GM18867 (cell line): ENCODE data around the gene FUT2.
"Not testable (repeated sequence)": the region's sequence is repeated elsewhere in the genome, so short reads cannot be mapped to it uniquely, and the experiment has no call there.

ENCODE experiments used
- ATAC-seq: cut with Tn5 transposase; IDR thresholded peaks from one replicate; pipeline ENCODE4 v1.9.1; 2021; ENCODE audit warnings: mild to moderate bottlenecking, moderate library complexity; ENCODE audit not compliant: unreplicated experiment

FUT2 gene

GRCh38 chr19:48695743-48696352, at the start of gene FUT2:
Gene FUT2 (plus strand): TSS chr19:48695971. CDS start chr19:48702957, 6,986 bp downstream.
- no peak for ATAC-seq

DNA sequence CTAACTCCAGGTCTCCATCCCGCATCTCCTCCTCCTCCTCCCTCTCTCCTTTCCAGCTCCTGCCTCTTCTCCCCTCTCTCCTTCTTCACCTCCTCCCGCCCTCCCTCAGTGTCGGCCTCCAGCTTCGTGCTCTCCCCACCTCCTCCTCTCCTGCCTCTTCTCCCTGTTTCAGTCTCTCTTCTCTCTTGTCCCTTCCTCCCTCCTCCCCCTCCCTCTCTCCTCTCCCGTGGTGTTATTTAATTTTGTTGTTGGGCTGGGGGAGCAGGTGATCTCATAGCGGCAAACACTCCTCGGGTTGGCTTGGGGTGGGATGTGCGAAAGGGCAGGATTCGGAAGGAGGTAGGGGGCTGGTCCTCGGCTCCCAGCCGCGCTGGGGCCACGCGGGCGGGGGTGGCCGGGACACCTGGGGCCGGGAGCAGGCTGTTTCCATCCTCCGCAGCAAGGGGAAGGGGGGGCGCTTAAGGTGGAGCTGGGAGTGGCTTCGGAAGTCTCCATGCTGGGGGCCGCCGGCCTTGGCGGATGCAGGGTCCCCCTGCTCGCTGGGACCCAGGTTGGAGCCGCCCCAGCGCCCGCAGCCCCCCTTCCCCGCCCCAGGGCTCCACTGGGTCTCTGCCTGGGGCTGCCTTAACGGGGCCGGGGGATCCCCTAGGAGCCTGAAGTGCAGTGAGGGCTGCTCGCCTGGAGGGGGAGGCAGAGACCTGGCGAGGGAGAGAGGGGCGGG, 49.6 kb upstream of the FUT2 start, which contains the start of gene CA11:
CA11 (minus strand) TSS at position 187 of the 721 bp plus-strand sequence. CDS start 555 bp downstream, outside the sequence.
- peak; percentile 67 for ATAC-seq

GRCh38 chr19:48646722-48647216, 49.0 kb upstream of the FUT2 start:
- ATAC-seq = no peak

DNA sequence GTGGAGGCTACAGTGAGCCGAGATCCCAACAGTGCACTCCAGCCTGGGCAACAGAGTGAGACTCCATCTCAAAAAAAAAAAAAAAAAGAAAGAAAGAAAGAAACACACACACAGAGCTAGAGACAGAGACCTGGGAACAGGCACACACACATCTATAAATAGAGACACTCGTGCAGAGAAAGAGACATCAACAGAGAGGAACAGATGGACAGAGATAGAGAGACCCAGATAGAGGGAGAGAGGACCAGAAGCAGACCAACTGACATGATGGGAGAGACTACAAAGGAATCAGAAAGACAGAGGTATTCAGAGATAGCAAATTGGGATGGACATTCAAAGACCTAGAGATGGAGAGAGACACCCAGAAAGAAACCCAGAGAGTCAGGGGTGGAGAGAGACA, 47.6 kb upstream of the FUT2 start:
- no peak for ATAC-seq

GRCh38 chr19:48650974-48651682, 44.6 kb upstream of the FUT2 start:
- no peak for ATAC-seq

- no peak for ATAC-seq
Observed at GRCh38 chr19:48651683-48652048, 44.1 kb upstream of the FUT2 start.

DNA sequence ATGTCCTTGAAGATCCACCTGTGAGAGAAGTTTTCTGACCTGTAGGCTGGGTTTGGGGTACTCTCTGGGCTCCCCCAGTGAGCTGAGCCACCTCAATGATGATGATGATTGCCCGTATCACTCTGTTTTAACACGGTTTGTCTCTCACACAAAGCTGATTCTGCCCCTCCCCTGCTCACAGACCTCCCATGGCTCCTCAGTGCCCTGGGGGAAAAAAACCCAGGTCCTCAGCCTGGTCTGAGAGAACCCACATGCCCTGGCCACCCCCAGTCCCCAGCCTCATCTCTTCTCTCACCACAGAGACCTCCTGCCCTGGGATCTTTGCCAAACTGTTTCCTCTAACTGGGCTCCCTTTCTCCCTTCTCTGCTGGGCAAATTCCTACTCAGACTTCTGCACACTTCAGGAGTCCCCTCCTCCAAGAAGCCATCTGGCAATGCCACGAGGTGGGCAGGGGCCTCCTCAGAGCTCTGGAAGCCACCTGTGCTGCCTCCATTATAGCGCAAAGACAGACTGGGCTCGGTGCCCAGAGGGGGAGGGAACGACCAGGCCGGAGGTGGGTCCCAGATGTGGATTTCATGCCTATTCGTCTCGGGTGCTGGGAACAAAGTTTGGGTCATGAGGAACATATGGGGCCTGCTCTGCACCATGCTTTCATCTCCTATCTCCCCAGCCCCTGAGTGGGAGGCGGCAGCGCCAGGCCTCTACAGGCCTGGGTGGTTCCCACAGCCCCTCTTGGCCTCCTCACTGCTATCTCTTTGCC, 41.3 kb upstream of the FUT2 start:
- ATAC-seq = no peak

GRCh38 chr19:48656840-48657474, 38.8 kb upstream of the FUT2 start:
- ATAC-seq = no peak

GRCh38 chr19:48657828-48658227, 37.9 kb upstream of the FUT2 start:
- ATAC-seq = not testable (repeated sequence)

DNA sequence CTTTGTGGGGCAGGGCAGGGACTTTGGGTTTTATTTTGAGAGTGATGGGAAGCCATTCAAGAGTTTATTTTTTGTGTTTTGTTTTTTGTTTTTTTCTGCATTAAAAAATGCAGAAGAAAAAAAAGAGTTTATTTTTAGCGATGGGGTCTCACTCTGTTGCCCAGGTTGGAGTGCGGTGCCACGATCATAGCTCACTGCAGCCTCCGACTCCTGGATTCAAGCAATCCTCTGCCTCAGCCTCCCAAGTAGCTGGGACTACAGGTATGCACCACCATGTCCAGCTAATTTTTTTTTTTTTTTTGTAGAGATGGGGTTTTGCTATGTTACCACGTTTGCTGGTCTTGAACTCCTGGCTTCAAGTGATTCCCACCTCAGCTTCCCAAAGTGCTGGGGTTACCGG, 37.3 kb upstream of the FUT2 start:
- ATAC-seq = no peak

GRCh38 chr19:48659768-48660167, 36.0 kb upstream of the FUT2 start:
- ATAC-seq = no peak

DNA sequence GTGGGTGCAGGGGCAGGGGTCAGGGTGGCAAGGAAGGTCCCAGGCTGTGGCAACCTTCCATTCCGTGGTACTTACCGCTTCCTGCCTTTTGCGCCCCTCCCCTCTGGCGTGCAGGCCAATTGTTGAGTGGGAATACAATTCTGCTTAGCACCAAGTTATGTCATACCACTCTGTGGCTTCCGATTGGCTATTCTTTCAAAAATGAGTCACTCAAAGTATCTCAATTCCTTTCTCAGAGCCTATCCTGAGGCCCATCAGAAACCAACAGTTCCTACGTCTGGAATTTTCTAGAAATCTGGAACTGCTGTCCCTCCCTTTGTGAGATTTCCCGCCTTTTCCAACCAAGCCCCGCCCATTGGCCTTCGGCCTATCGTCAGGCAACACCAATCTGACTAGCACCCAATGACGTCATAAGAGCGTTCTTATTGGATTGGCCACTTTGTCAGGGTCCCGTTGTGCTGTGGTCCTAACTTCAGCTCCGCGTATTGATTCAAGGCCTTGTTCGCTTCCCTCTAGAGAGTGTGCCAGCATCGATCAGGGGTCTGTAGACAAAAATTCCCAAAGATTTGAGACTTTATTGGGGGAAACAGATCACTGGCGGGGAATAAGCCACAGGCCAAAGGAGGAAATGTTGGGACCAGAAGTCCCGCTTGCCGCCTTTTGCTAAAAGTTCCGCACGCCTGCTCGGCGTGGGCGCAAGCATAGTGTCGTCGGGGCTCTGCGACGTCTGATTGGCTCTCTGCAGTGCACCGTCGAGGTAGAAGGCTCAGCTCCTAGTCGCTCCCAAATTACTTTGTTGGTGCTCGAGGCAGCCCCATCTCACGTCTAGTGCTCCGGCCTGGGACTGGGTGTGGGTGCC, 34.7 kb upstream of the FUT2 start:
- peak; percentile 79 for ATAC-seq

GRCh38 chr19:48661711-48662090, 34.1 kb upstream of the FUT2 start:
- no peak for ATAC-seq

GRCh38 chr19:48663667-48664066, 32.1 kb upstream of the FUT2 start:
- no peak for ATAC-seq

DNA sequence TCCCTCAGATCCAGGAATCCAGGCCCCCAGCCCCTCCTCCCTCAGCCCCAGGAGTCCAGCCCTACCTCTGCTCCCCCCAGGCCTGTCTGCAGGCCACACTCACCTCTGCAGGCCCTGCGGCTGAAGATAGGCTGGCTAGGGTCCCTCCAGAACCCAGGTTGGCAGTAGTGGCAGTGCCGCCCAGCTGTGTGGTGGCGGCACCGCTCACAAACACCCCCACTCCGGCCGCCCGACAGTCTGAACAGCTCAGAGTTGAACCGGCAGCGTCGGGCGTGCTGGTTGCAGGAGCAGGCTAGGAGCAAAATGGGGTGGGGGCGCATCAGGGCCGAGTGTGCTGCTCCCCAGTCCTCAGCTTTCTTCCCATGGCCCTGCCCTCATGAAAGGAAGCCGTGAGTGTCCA, 31.3 kb upstream of the FUT2 start:
- ATAC-seq = no peak

GRCh38 chr19:48665786-48666185, 30.0 kb upstream of the FUT2 start:
- no peak for ATAC-seq

- ATAC-seq = no peak
Observed at GRCh38 chr19:48668332-48668731, 27.4 kb upstream of the FUT2 start.

DNA sequence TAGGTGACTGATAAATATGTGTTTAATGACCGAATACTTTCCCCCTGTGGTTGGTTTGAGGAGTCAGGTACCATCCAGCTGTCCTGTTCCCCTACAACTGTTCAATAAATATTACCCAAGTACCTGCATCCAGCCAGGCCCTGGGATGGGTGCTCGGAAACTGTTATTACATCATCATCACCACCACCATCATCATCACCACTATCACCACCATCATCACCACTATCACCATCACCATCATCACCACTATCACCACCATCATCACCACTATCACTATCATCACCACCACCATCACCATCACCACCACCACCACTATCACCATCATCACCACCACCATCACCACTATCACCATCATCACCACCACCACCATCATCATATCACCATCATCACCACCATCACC, 27.0 kb upstream of the FUT2 start:
- no peak for ATAC-seq

DNA sequence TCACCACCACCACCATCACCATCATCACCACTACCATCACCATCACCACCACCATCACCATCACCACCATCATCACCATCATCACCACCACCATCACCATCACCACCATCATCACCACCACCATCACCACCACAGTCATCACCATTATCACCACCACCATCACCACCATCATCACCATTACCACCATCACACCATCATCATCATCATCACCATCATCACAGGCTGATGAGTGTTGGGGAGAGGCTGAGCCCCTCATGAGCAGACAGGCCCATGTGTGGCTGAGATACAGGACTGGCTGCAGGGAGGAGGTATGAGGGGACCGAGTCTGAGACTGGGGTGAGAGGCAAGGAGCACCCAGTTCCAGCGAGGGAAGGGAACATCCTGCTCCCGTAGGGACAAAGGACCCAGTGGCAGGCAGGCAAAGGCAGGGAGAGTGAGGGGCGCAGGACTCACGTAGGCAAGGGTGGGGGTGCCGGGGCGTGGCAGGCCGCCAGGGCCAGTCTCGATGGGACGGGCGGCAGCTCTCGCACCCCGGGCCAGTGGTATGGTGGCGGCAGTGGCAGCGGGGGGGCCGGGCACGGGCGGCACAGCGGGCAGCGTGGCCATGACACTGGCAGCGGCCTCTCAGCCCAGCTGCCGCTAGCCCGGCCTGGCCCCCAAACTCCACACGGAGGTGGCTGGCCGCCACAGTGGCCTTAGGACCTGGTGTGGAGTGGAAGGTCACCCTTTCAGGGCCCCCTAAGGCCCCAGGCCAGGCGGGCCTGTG, 25.7 kb upstream of the FUT2 start:
- no peak for ATAC-seq
